Stomach (tissue), 9 donors: Measurements from ENCODE around the gene ARL3. TPM values are rescaled to one million over a fixed set of nuclear protein-coding genes. Genes with fewer than 3 reads are reported as not detected.

ENCODE experiments used
- DNase-seq, 2 donors: peaks; one replicate each; pipeline versions ENCODE4 v3.0.0 to v3.0.0-alpha.2; 2013 to 2019
- H3K27ac ChIP-seq, 5 donors: fragments of 200-600 bp in 4 of 5; sonication (generic) in 4 of 5; one replicate each; pipeline ENCODE4 v1.5.1; 2013 to 2019; ENCODE audit warnings: mild to moderate bottlenecking in 1 of 5, moderate library complexity in 1 of 5
- H3K27me3 ChIP-seq, 3 donors: fragments of 200-600 bp; sonication (generic); one replicate each; pipeline ENCODE4 v1.5.1; 2017 to 2019; ENCODE audit warnings: mixed run types in 1 of 3
- H3K36me3 ChIP-seq, 4 donors: fragments of 200-600 bp; sonication (generic); 1 replicate in 3 of 4; 2 replicates in 1 of 4; pipeline ENCODE4 v1.5.1; 2016 to 2019
- H3K4me1 ChIP-seq, 4 donors: fragments of 200-600 bp; sonication (generic); one replicate each; pipeline ENCODE4 v1.5.1; 2016 to 2019
- H3K4me3 ChIP-seq, 4 donors: fragments of 200-600 bp; sonication (generic) in 3 of 4; one replicate each; pipeline ENCODE4 v1.5.1; 2016 to 2019; ENCODE audit warnings: mild to moderate bottlenecking in 1 of 4
- H3K9me3 ChIP-seq, 4 donors: fragments of 200-600 bp; sonication (generic); one replicate each; pipeline ENCODE4 v1.5.1; 2016 to 2019
- CTCF ChIP-seq, 7 experiments: fragments of 450-650 bp in 4 of 7; fragments of 200-600 bp in 3 of 7; sonication (generic) in 3 of 7; IDR thresholded peaks; one replicate each; pipeline ENCODE4 v1.5.1; 2016 to 2019; ENCODE audit warnings: antibody characterized with exemption in 7 of 7, control low read depth in 2 of 7, mild to moderate bottlenecking in 1 of 7
- EP300 ChIP-seq: sonication (generic); formaldehyde crosslinking; IDR thresholded peaks from one replicate; pipeline ENCODE4 v1.6.1; 2017; ENCODE audit warnings: antibody characterized with exemption
- POLR2A ChIP-seq, 4 donors: fragments of 450-650 bp; IDR thresholded peaks; one replicate each; pipeline ENCODE4 v1.6.1; 2016; ENCODE audit warnings: antibody characterized with exemption in 4 of 4, control low read depth in 2 of 4, mild to moderate bottlenecking in 1 of 4, moderate library complexity in 1 of 4
- POLR2AphosphoS5 ChIP-seq, 3 donors: sonication (generic); formaldehyde crosslinking; IDR thresholded peaks; one replicate each; pipeline ENCODE4 v1.6.1; 2016; ENCODE audit warnings: antibody characterized with exemption in 3 of 3
- WGBS, 5 donors: extraction: QIAGEN DNeasy Blood & Tissue Kit in 3 of 5; methylation state at CpG; one replicate each; pipeline versions ENCODE4 v1.1.5 to v1.1.7; 2013 to 2018; 5-methylcytosine and 5-hydroxymethylcytosine counted together
- intact Hi-C: fragments of 100-400 bp; cut with DNase I; formaldehyde crosslinking; loops from one replicate; pipeline ENCODE4 v1.15.1; 2023; ENCODE audit warnings: low total_unique reads
- polyA plus RNA-seq, 3 donors: library from polyadenylated mRNA; stranded (reverse); fragments of 200-250 nt; gene quantifications; one replicate each; pipeline ENCODE4 v1.2.3, GENCODE V29; 2013
- total RNA-seq, 5 donors: library from RNA; depleted of rRNA; stranded (reverse); fragments of >200 nt; gene quantifications; one replicate each; pipeline versions ENCODE4 v1.1.0 to v1.2.3, GENCODE V29; 2014 to 2016
- donor health status: healthy with polysubstance abuse.
- donor health status: Bipolar disorder and iron deficiency.
- donor health status: healthy.

The ARL3 gene
- total and polyA plus RNA-seq, 8 donors = 0.58 to 17.0 (median 6.8) TPM

- Histone ChIP-seq H3K27ac (no peak overlapping the region), H3K4me3 (no peak overlapping the region), H3K4me1 (peaks cover 0 to 10% (median 8%) of the 10 kb centered on the region in 4 donors), H3K9me3 (no peaks in the 10 kb centered on the region), H3K27me3 (no peaks in the 10 kb centered on the region), H3K36me3 (peaks cover 2 to 77% (median 56%) of the 10 kb centered on the region in 4 donors)
- intact Hi-C loops = loop anchor here (5.0 to 10.0 kb wide), 2 partner anchors 92 to 170 kb away; no protein-coding TSS in a partner anchor
- WGBS, 5 donors = 0 to 100% (median 65%) methylated on average over 1 of the region's 1 CpG
- no peak for TF ChIP-seq POLR2A (IDR thresholded peaks at IDR 0.05)
- TF ChIP-seq POLR2AphosphoS5 (IDR thresholded peaks at IDR 0.05) = no peak
- TF ChIP-seq CTCF (IDR thresholded peaks at IDR 0.05) = no peak
- TF ChIP-seq EP300 = no peak
- no peak for DNase-seq
Observed at GRCh38 chr10:102732661-102733060, 18.5 kb upstream of the ARL3 start.

- intact Hi-C loops = loop anchor here (5.0 to 10.0 kb wide), 2 partner anchors 93 to 171 kb away; no protein-coding TSS in a partner anchor
- Histone ChIP-seq H3K27me3 (no peaks in the 10 kb centered on the region), H3K27ac (no peak overlapping the region), H3K4me1 (peaks cover 0 to 10% (median 8%) of the 10 kb centered on the region in 4 donors), H3K9me3 (no peaks in the 10 kb centered on the region), H3K36me3 (peaks cover 2 to 82% (median 62%) of the 10 kb centered on the region in 4 donors), H3K4me3 (no peak overlapping the region)
- DNase-seq = no peak
- WGBS, 5 donors = 75 to 88% (median 85%) methylated on average over 5 of the region's 5 CpGs
- TF ChIP-seq CTCF (IDR thresholded peaks at IDR 0.05) (no peak), EP300 (no peak), POLR2AphosphoS5 (IDR thresholded peaks at IDR 0.05) (no peak), POLR2A (IDR thresholded peaks at IDR 0.05) (no peak)
Observed at GRCh38 chr10:102731222-102731800, 17.1 kb upstream of the ARL3 start.

GRCh38 chr10:102729029-102730026, 15.1 kb upstream of the ARL3 start:
- peak in 2 of 3 donors; percentile 23 to 61 for TF ChIP-seq POLR2AphosphoS5 (IDR thresholded peaks at IDR 0.05)
- peak in 6 of 7 experiments; percentile 50 to 94 (median 89) for TF ChIP-seq CTCF (IDR thresholded peaks at IDR 0.05)
- TF ChIP-seq EP300 = no peak
- no peak for TF ChIP-seq POLR2A (IDR thresholded peaks at IDR 0.05)
- Histone ChIP-seq H3K27me3 (no peaks in the 10 kb centered on the region), H3K4me3 (no peak overlapping the region), H3K9me3 (no peaks in the 10 kb centered on the region), H3K36me3 (peaks cover 2 to 73% (median 55%) of the 10 kb centered on the region in 4 donors), H3K4me1 (peaks cover 0 to 10% (median 8%) of the 10 kb centered on the region in 4 donors), H3K27ac (peak overlapping the region in 1 of 5 donors; percentile 50)
- intact Hi-C loops = loop anchor here (5.0 to 10.0 kb wide), 2 partner anchors 95 to 173 kb away; no protein-coding TSS in a partner anchor
- peak; percentile 89 to 93 for DNase-seq
- WGBS, 5 donors = 50 to 55% (median 51%) methylated on average over 28 to 30 of the region's 30 CpGs
